ENCODE measurements around the gene TNFRSF25. TPM values are rescaled to one million over a fixed set of nuclear protein-coding genes. Genes with fewer than 3 reads are reported as not detected.
A peak's percentile ranks its signal among the peaks of the same experiment; 100 is the strongest.

Gene TNFRSF25
- total and polyA plus RNA-seq, 9 of the 15 experiments (the other 6 are each of a cell fraction or from before 2014, with no cell fraction given), result 0.24 to 0.49 TPM; not detected in 7

GRCh38 chr1:6475381-6476133, 9.6 kb upstream of the TNFRSF25 start (continued):
- TF ChIP-seq MGA (IDR thresholded peaks at IDR 0.05), result no peak
- TF ChIP-seq HDAC3 (IDR thresholded peaks at IDR 0.05; ENCODE audit: borderline replicate concordance, partially characterized antibody), result no peak
- no peak for TF ChIP-seq MYC (IDR thresholded peaks at IDR 0.05; ENCODE audit: low read depth, low read length)
- no peak for TF ChIP-seq MYC (CRISPR knock-in tag; IDR thresholded peaks at IDR 0.05; ENCODE audit: borderline replicate concordance, low read depth)
- TF ChIP-seq ZNF77 (CRISPR knock-in tag; IDR thresholded peaks at IDR 0.05), result no peak
- TF ChIP-seq NR4A1 (CRISPR knock-in tag; IDR thresholded peaks at IDR 0.05), result no peak
- TF ChIP-seq NR4A1 (tag; IDR thresholded peaks at IDR 0.05), result no peak
- TF ChIP-seq NR3C1 (CRISPR knock-in tag; IDR thresholded peaks at IDR 0.05), result no peak
- TF ChIP-seq ETV6 (IDR thresholded peaks at IDR 0.05; ENCODE audit: borderline replicate concordance in 1 of 2, low read depth in 2 of 2, low read length in 1 of 2), result no peak
- no peak for TF ChIP-seq ETV6 (CRISPR knock-in tag; IDR thresholded peaks at IDR 0.05; ENCODE audit: borderline replicate concordance)
- no peak for TF ChIP-seq ETV1 (tag; conservative IDR thresholded peaks at IDR 0.05; ENCODE audit: low read depth)
- no peak for TF ChIP-seq ZKSCAN1 (IDR thresholded peaks at IDR 0.05; ENCODE audit: low read depth, low read length)
- peak; percentile 38; the same call in 1 of the 2 replicates for TF ChIP-seq GATAD2A (IDR thresholded peaks at IDR 0.05)
- TF ChIP-seq POLR2AphosphoS2 (IDR thresholded peaks at IDR 0.05; ENCODE audit: low read length), result no peak
- no peak for TF ChIP-seq ZNF57 (CRISPR knock-in tag; IDR thresholded peaks at IDR 0.05)
- no peak for TF ChIP-seq SNIP1 (IDR thresholded peaks at IDR 0.05; ENCODE audit: low read depth)
- TF ChIP-seq ERF (CRISPR knock-in tag; IDR thresholded peaks at IDR 0.05), result no peak
